ENCODE results near the gene SV2C. TPM values are rescaled to one million over a fixed set of nuclear protein-coding genes. Genes with fewer than 3 reads are reported as not detected.
"Not testable (repeated sequence)": the region's sequence is repeated elsewhere in the genome, so short reads cannot be mapped to it uniquely, and the experiment has no call there.

The SV2C gene
- total RNA-seq, 1 donor from 2014 or later = 0.32 TPM

- no peak for TF ChIP-seq CTCF (IDR thresholded peaks at IDR 0.05)
- no peak overlapping the region for H3K27ac ChIP-seq
- no peak overlapping the region for H3K4me3 ChIP-seq
- no peaks in the 10 kb centered on the region for H3K36me3 ChIP-seq
- intact Hi-C loops (cut with DNase I) = no loop called here
- DNase-seq = no peak
- no peaks in the 10 kb centered on the region for H3K9me3 ChIP-seq
- H3K27me3 ChIP-seq (ENCODE audit: low read depth) = no peaks in the 10 kb centered on the region
- H3K4me1 ChIP-seq = no peaks in the 10 kb centered on the region
- ATAC-seq = no peak
Measured at GRCh38 chr5:76319673-76320072, 236.5 kb downstream of the SV2C start.

GRCh38 chr5:76323494-76323893 is 240.3 kb downstream of the SV2C start:
- H3K27me3 ChIP-seq (ENCODE audit: low read depth); DNase-seq; H3K4me3 ChIP-seq; H3K9me3 ChIP-seq; intact Hi-C loops (cut with DNase I); H3K27ac ChIP-seq; ATAC-seq; H3K36me3 ChIP-seq: not testable (repeated sequence)
- peaks cover 19% of the 10 kb centered on the region for H3K4me1 ChIP-seq

GRCh38 chr5:76325326-76325725 is 242.1 kb downstream of the SV2C start:
- Histone ChIP-seq H3K4me1 (peaks cover 19% of the 10 kb centered on the region), H3K27ac (peak overlapping the region; percentile 46), H3K4me3 (no peak overlapping the region), H3K9me3 (no peaks in the 10 kb centered on the region), H3K36me3 (no peaks in the 10 kb centered on the region), H3K27me3 (ENCODE audit: low read depth) (no peaks in the 10 kb centered on the region)
- intact Hi-C loops (cut with DNase I) = no loop called here
- no peak for TF ChIP-seq CTCF (IDR thresholded peaks at IDR 0.05)
- DNase-seq (no peak), ATAC-seq (no peak)

- Histone ChIP-seq H3K27ac (peak overlapping the region; percentile 46), H3K4me3 (no peak overlapping the region), H3K36me3 (no peaks in the 10 kb centered on the region), H3K9me3 (no peaks in the 10 kb centered on the region), H3K4me1 (peaks cover 19% of the 10 kb centered on the region), H3K27me3 (ENCODE audit: low read depth) (no peaks in the 10 kb centered on the region)
- no peak for TF ChIP-seq CTCF (IDR thresholded peaks at IDR 0.05)
- intact Hi-C loops (cut with DNase I) = no loop called here
- DNase-seq (no peak), ATAC-seq (peak; percentile 63 to 73)
Measured at GRCh38 chr5:76325876-76326491, 242.8 kb downstream of the SV2C start.

- TF ChIP-seq CTCF (IDR thresholded peaks at IDR 0.05) = no peak
- Histone ChIP-seq H3K4me3 (no peak overlapping the region), H3K27ac (peak overlapping the region; percentile 24), H3K4me1 (peaks cover 19% of the 10 kb centered on the region), H3K27me3 (ENCODE audit: low read depth) (no peaks in the 10 kb centered on the region), H3K36me3 (no peaks in the 10 kb centered on the region), H3K9me3 (no peaks in the 10 kb centered on the region)
- intact Hi-C loops (cut with DNase I) = no loop called here
- ATAC-seq (no peak), DNase-seq (no peak)
Measured at GRCh38 chr5:76326577-76327302, 243.6 kb downstream of the SV2C start.

- no peak for DNase-seq
- intact Hi-C loops (cut with DNase I) = no loop called here
- Histone ChIP-seq H3K36me3 (no peaks in the 10 kb centered on the region), H3K27me3 (ENCODE audit: low read depth) (no peaks in the 10 kb centered on the region), H3K4me3 (no peak overlapping the region), H3K27ac (no peak overlapping the region), H3K4me1 (peaks cover 19% of the 10 kb centered on the region), H3K9me3 (no peaks in the 10 kb centered on the region)
- TF ChIP-seq CTCF (IDR thresholded peaks at IDR 0.05) = no peak
- ATAC-seq = no peak
Measured at GRCh38 chr5:76329346-76329745, 246.2 kb downstream of the SV2C start.
